ENCODE results near the gene JAKMIP3.

Gene JAKMIP3

GRCh38 chr10:132065491-132066105 is at the start of gene JAKMIP3:
Gene JAKMIP3 (plus strand): TSS chr10:132065946. CDS start chr10:132104809, 38,863 bp downstream.
- DNase-seq, result no peak

DNA sequence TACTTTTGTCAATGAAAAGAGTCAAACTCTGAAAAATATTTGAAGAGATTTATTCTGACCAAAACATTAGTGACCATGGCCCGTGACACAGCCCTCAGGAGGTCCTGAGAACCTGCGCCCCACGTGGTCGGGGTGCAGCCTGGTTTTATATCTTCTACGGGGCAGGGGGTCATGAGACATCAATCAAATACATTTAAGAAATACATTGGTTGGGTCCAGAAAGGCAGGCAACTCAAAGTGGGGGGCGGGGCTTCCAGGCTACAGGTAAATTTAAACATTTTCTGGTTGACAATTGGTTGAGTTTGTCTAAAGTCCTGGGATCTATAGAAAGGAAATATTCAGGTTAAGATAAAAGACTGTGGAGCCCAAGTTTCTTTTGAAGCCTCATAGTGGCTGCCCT is 49.2 kb upstream of the JAKMIP3 start:
- DNase-seq, result no peak

- DNase-seq, result no peak
Observed at GRCh38 chr10:132018446-132018845, 47.3 kb upstream of the JAKMIP3 start.

DNA sequence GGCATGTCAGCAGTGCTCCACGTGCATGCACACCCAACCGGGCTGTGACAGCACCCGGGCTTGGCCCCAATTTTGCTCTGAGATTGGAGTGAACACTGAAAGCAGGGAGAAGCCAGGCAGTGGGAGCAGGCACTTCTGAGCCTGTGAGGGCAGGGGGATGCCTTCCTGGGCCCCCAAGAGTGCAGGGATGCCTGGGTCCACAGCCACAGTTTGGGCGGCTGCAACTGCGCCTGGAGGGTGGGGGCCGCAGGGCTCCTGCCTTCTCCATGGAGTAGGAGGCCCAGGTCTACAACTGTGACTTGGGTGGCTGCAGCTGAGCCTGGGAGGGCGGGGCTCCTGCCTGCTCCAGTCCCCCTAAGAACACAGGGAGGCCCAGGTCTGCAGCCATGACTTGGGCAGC is 46.4 kb upstream of the JAKMIP3 start:
- no peak for DNase-seq

DNA sequence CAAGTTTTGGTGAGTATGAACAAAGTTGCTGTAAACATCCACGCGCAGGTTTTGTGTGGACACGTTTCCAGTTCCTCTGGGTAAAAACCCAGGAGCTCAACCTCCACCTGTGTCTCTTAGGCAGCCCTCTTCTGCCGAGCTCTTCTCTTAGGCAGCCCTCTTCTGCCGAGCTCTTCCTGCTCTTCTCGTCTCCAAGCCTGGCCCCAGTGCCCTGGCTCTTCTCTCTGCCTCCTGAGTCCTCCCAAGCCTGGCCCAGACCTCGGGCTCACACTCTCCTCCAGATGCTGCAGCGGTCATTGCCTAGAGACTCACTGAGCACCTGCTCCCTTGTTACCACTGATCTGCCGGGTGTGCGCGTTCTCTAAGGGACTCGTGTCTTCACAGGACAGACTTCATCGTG is 45.3 kb upstream of the JAKMIP3 start:
- DNase-seq, result no peak

GRCh38 chr10:132021046-132021445 is 44.7 kb upstream of the JAKMIP3 start:
- DNase-seq, result no peak

- no peak for DNase-seq
Observed at GRCh38 chr10:132021504-132022143, 44.1 kb upstream of the JAKMIP3 start.

DNA sequence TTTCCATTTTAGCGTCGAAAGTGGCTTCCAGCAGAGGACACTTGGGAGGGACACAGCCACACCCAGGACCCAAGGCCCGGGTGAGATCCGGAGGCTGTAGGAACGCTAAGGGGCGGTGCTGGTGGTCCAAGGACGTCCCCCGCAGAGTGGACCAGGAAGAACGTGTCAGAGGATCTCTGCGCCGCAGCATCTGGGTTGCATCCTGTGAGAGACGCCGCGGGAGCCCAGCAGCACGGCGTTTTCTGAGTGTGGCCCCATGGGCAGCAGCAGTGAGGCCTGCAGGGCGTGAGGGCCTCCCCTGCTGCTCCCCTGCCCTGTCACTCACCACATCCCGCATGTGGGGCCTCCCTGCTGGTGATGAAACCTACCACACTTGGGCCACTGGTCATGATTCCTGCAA is 43.5 kb upstream of the JAKMIP3 start:
- DNase-seq, result no peak

DNA sequence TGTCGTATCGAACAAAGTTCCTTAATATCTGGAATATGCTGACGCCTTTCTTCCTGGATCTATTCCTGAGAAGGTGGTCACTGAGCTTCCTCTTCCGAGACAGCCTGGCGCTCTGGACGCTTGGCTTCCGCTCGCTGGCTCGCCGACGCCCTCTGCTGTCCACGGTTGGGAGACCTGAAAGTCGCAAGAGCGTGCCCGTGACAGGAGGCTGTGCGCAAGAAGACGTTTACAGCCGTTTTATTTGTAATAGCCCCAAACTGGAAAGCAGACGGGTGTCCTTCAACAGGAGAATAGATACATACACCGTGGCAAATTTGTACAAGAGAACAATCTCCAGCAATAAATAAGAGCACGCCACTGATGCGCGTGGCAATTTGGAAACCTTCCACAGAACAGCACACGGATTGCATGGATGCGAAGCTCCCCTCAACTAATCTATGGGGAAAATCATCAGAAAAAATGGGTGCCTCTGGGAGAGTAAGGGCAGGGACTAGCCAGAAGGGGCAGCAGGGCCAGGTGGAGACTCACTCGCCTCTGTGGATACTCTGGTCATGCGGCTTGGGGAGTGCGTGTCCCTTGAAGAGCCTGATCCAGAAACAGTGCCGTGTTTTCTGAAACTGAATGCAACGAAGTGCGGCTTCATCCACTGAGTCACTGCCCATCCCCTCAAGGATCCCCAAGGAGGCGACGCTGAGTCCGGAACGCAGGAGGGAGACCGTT is 42.5 kb upstream of the JAKMIP3 start:
- peak; percentile 21 for DNase-seq

DNA sequence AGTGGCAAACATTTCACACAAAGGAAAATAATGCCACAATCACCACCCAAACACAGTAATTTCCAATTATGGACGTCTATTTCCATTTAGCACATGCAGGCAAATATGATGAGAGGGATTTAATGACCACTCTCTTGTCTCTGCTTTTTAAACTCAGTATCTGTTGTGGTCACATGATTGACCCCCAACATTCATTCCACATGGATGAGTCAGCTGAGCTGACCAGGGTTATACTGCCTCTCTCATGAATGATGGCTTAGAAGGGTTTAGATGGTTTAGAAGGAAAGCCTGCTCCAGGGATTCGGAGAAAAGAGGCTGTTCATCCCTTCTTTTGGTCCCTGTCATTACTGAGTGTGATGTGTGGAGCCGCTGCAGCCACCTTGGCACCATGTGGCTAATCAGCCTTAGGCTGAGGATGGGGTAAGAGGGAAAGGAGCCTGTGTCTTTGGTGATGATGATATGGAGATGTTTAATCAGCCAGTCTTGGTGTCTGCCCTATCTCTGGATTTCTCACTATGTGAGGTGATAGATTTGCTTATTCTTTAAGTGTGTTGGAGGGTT is 38.2 kb upstream of the JAKMIP3 start:
- DNase-seq, result no peak

DNA sequence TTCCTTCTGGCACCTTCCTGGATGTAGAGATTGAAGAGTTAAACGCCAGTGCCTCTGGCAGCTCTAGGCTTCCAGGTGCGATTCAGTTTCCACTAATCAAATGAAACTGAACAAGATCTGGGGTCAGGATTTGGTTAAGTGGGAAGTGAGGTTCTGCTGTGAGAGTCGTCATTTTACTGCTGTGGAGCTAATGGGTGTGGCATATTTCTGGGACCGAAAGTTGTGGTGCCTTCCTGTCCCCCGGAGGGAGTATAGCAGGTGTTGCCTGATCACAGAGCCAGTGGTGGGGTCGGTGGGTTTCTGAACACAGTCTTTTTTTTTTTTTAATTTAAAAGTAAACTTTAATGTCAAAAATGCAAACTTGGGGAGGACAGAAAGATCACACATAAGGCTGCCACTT is 37.0 kb upstream of the JAKMIP3 start:
- no peak for DNase-seq

DNA sequence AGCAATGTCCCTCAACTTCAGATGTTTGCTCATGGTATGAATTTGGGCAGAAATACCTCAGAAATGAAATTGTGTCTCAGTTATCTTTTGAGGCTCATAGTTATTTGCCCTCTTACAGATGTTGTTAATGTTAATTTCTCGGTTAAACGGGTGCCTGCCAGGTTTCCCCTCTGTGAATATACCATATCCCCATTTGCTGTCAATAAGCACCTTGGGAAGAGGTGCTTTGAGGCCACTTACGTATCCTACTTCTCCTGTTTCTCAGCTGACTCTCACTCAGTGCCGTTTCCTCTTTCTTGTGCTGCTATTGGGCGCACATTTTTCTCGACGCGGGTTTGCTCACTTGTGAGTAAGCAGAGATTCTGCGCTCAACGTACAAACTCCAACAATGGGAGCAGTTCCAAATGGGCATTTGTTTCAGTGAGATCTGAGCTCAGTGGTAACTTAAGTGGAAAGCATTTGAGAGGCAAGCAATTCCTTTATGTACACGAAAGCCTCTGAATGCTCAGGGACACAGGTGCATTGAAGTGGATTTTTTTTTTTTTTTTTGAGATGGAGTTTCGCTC is 34.8 kb upstream of the JAKMIP3 start:
- no peak for DNase-seq

- no peak for DNase-seq
Observed at GRCh38 chr10:132033632-132034031, 32.1 kb upstream of the JAKMIP3 start.

- DNase-seq, result no peak
Observed at GRCh38 chr10:132035476-132035875, 30.3 kb upstream of the JAKMIP3 start.

GRCh38 chr10:132036153-132036886 is 29.4 kb upstream of the JAKMIP3 start:
- no peak for DNase-seq

DNA sequence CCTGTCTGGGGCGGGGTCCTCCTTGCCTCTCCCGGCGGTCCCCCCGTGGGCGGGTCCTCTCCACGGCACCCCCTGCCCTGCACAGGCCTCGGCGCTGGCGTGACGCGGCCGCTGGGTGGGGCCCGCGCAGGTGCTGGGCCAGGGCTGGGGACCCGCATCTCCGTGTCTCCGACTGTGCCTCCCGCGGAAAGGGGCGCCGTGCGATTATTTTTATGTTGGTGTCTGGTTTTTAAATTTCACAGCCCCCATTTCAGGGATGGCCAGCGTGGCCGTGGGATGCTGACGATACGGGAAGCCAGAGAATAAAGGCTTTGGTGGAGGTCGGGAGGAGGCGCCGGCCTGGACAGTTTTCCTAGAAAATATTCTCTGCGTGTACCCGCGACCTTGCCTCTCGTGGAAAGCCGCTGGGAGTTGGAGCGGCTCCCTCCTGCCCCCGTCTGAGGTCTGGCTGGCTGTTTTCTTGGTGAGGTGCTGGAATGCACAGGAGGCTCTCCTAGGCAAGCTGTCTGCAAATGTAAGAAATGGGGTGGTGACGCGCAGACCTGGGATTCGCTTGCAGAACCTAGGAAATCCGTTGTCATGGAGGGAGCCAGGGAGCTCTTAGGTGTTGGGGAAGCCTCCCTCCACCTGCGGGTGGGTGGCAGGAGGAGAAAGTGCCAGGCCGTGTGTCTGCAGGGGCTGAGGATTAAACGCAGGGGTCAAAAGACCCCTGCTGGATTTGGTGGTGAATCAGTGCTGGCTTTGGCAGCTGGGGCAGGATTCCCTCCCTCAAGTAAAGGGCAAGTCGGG is 28.7 kb upstream of the JAKMIP3 start:
- DNase-seq, result no peak

- no peak for DNase-seq
Observed at GRCh38 chr10:132037676-132037975, 28.1 kb upstream of the JAKMIP3 start.

DNA sequence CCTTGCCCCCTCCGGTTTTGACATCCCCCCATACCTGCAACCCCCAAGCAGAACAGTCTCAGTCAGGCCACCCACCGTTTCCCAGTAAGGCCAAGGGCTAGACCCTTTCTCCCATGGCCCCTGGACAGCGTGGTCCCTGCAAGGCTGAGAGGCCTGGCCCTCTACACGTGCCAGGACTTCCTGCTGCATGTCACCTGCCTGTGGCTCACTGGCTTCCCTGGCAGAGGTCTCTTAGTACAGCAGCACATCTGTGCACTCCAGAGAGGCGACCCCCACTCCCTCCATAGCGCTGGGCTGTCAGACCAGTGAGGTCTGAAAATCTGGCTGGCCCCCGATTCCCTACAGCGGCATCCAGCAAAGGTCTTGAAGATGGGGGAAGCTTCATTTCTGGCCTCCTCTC is 26.4 kb upstream of the JAKMIP3 start:
- no peak for DNase-seq

GRCh38 chr10:132040046-132040445 is 25.7 kb upstream of the JAKMIP3 start:
- DNase-seq, result no peak

GRCh38 chr10:132041340-132041739 is 24.4 kb upstream of the JAKMIP3 start:
- no peak for DNase-seq

- DNase-seq, result no peak
Observed at GRCh38 chr10:132043861-132044695, 21.7 kb upstream of the JAKMIP3 start.

Data from KG1 (cell line).